ENCODE data around the gene CYP4V2. TPM values are rescaled to one million over a fixed set of nuclear protein-coding genes. Genes with fewer than 3 reads are reported as not detected.

Gene CYP4V2
- total RNA-seq, 1 experiment from 2014 or later = 8.6 TPM

DNA sequence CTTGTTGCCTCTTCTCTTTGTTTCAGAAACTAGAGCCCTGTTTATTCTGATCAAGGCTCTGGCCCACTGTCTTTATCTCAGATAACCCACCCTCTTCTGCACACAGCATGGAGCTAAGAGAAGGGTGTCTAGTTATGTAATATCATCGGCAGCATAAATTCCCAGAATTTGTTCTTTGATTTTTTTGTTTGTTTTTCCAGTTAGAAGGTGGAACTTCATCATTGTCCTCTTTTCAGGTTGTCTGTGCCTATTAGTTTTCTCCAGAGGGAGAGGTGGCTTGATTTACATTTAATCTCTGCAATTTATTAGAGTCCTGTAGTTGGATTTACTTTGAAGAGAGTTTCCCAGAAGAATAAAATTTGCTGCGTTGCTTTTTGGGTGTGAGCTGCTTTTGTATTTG is 59.4 kb downstream of the CYP4V2 start (continued):
- TF ChIP-seq, protein P1, sequence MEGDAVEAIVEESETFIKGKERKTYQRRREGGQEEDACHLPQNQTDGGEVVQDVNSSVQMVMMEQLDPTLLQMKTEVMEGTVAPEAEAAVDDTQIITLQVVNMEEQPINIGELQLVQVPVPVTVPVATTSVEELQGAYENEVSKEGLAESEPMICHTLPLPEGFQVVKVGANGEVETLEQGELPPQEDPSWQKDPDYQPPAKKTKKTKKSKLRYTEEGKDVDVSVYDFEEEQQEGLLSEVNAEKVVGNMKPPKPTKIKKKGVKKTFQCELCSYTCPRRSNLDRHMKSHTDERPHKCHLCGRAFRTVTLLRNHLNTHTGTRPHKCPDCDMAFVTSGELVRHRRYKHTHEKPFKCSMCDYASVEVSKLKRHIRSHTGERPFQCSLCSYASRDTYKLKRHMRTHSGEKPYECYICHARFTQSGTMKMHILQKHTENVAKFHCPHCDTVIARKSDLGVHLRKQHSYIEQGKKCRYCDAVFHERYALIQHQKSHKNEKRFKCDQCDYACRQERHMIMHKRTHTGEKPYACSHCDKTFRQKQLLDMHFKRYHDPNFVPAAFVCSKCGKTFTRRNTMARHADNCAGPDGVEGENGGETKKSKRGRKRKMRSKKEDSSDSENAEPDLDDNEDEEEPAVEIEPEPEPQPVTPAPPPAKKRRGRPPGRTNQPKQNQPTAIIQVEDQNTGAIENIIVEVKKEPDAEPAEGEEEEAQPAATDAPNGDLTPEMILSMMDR (IDR thresholded peaks at IDR 0.05 in 2 of 3, conservative IDR thresholded peaks at IDR 0.05 in 1 of 3; ENCODE audit: borderline replicate concordance in 1 of 3, insufficient read depth in 1 of 3, low read depth in 2 of 3, low read length in 2 of 3) = no peak
- no peak for TF ChIP-seq EZH2 (IDR thresholded peaks at IDR 0.05)
- TF ChIP-seq, protein P2, sequence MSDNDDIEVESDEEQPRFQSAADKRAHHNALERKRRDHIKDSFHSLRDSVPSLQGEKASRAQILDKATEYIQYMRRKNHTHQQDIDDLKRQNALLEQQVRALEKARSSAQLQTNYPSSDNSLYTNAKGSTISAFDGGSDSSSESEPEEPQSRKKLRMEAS (IDR thresholded peaks at IDR 0.05) = no peak
- TF ChIP-seq, protein P3, sequence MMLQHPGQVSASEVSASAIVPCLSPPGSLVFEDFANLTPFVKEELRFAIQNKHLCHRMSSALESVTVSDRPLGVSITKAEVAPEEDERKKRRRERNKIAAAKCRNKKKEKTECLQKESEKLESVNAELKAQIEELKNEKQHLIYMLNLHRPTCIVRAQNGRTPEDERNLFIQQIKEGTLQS (IDR thresholded peaks at IDR 0.05) = no peak
- TF ChIP-seq EZH2phosphoT487 (IDR thresholded peaks at IDR 0.05; ENCODE audit: borderline replicate concordance) = no peak

DNA sequence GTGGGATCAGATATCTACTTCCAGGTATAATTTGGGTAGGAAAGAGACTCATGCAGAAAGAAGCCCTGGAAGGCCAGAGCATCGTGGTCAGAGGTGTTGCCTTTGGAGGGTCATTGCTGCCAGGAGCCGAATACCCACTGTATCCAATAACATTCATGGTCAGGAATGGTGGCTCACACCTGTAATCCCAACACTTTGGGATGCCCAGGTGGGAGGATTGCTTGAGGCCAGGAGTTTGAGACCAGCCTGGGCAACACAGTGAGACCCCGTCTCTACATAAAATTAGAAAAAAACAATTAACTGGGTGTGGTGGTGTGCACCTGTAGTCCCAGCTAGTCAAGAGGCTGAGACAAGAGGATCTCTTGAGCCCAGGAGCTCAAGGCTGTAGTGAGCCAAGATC is 63.8 kb downstream of the CYP4V2 start:
- no peaks in the 10 kb centered on the region for H3K4me1 ChIP-seq (ENCODE audit: control insufficient read depth in 1 of 2, insufficient read depth in 2 of 2, low read length in 2 of 2)
- no peaks in the 10 kb centered on the region for H3K9me2 ChIP-seq (ENCODE audit: insufficient read depth)
- H3K27ac ChIP-seq (ENCODE audit: low read depth, low read length) = no peak overlapping the region
- no peaks in the 10 kb centered on the region for H3K36me3 ChIP-seq (ENCODE audit: control insufficient read depth in 1 of 2, insufficient read depth in 2 of 2, low read length in 2 of 2)
- DNase-seq (ENCODE audit: low read depth, low spot score) (no peak), ATAC-seq (no peak)
- H3K9ac ChIP-seq (ENCODE audit: low read length) = no peak overlapping the region
- 0 out of 2 replicates have a peak, but pooled peaks cover 5% of the 10 kb centered on the region for H3K27me3 ChIP-seq (ENCODE audit: insufficient read depth, low read length)
- H3K4me3 ChIP-seq (replicated peaks in 1 of 2; ENCODE audit: low read depth in 1 of 2, low read length in 2 of 2) = no peak overlapping the region
- ChIA-PET RAD21 (ENCODE audit: low non-redundant PET in 1 of 2, low total read pairs in 2 of 2, uncharacterized antibody in 2 of 2, unreplicated experiment in 2 of 2) (no interaction called here), POLR2A (no interaction called here), CTCF (no interaction called here)
- H2AFZ ChIP-seq (ENCODE audit: low read depth, low read length, poor library complexity, severe bottlenecking) = no peak overlapping the region
- no peaks in the 10 kb centered on the region for H3K9me3 ChIP-seq (ENCODE audit: control insufficient read depth in 1 of 2, insufficient read depth in 1 of 2, low read depth in 1 of 2, low read length in 2 of 2)
- H3K79me2 ChIP-seq (ENCODE audit: insufficient read depth, low read length) = no peaks in the 10 kb centered on the region
- H4K20me1 ChIP-seq (ENCODE audit: insufficient read depth) = no peaks in the 10 kb centered on the region
- BruUV-seq (replicated peaks) = no TSS peak
- no peak overlapping the region for H3K4me2 ChIP-seq (ENCODE audit: low read length)
- intact Hi-C loops (cut with micrococcal nuclease) = no loop called here
- TF ChIP-seq, protein P2 (IDR thresholded peaks at IDR 0.05) = no peak
- TF ChIP-seq, protein P3 (IDR thresholded peaks at IDR 0.05) = no peak
- TF ChIP-seq, protein P4, sequence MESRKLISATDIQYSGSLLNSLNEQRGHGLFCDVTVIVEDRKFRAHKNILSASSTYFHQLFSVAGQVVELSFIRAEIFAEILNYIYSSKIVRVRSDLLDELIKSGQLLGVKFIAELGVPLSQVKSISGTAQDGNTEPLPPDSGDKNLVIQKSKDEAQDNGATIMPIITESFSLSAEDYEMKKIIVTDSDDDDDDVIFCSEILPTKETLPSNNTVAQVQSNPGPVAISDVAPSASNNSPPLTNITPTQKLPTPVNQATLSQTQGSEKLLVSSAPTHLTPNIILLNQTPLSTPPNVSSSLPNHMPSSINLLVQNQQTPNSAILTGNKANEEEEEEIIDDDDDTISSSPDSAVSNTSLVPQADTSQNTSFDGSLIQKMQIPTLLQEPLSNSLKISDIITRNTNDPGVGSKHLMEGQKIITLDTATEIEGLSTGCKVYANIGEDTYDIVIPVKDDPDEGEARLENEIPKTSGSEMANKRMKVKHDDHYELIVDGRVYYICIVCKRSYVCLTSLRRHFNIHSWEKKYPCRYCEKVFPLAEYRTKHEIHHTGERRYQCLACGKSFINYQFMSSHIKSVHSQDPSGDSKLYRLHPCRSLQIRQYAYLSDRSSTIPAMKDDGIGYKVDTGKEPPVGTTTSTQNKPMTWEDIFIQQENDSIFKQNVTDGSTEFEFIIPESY (IDR thresholded peaks at IDR 0.05; ENCODE audit: extremely low read depth, insufficient replicate concordance, low read length) = no peak
- TF ChIP-seq EZH2phosphoT487 (IDR thresholded peaks at IDR 0.05; ENCODE audit: borderline replicate concordance) = no peak
- TF ChIP-seq, protein P5, sequence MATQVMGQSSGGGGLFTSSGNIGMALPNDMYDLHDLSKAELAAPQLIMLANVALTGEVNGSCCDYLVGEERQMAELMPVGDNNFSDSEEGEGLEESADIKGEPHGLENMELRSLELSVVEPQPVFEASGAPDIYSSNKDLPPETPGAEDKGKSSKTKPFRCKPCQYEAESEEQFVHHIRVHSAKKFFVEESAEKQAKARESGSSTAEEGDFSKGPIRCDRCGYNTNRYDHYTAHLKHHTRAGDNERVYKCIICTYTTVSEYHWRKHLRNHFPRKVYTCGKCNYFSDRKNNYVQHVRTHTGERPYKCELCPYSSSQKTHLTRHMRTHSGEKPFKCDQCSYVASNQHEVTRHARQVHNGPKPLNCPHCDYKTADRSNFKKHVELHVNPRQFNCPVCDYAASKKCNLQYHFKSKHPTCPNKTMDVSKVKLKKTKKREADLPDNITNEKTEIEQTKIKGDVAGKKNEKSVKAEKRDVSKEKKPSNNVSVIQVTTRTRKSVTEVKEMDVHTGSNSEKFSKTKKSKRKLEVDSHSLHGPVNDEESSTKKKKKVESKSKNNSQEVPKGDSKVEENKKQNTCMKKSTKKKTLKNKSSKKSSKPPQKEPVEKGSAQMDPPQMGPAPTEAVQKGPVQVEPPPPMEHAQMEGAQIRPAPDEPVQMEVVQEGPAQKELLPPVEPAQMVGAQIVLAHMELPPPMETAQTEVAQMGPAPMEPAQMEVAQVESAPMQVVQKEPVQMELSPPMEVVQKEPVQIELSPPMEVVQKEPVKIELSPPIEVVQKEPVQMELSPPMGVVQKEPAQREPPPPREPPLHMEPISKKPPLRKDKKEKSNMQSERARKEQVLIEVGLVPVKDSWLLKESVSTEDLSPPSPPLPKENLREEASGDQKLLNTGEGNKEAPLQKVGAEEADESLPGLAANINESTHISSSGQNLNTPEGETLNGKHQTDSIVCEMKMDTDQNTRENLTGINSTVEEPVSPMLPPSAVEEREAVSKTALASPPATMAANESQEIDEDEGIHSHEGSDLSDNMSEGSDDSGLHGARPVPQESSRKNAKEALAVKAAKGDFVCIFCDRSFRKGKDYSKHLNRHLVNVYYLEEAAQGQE (IDR thresholded peaks at IDR 0.05; ENCODE audit: low read depth) = no peak
- TF ChIP-seq SRF (IDR thresholded peaks at IDR 0.05; ENCODE audit: low read depth) = no peak
- TF ChIP-seq EZH2 (IDR thresholded peaks at IDR 0.05) = no peak
- TF ChIP-seq ELF1 (IDR thresholded peaks at IDR 0.05; ENCODE audit: borderline replicate concordance, low read depth) = no peak
- no peak for TF ChIP-seq EGR1 (IDR thresholded peaks at IDR 0.05; ENCODE audit: low read depth)
- TF ChIP-seq, protein P1 (IDR thresholded peaks at IDR 0.05 in 2 of 3, conservative IDR thresholded peaks at IDR 0.05 in 1 of 3; ENCODE audit: borderline replicate concordance in 1 of 3, insufficient read depth in 1 of 3, low read depth in 2 of 3, low read length in 2 of 3) = no peak
- TF ChIP-seq YY1 (IDR thresholded peaks at IDR 0.05; ENCODE audit: extremely low read depth, insufficient replicate concordance, low read depth, low read length) = no peak

All from HCT116 (cell line).